HG02588 (cell line): ENCODE measurements around the gene NR2F1-AS1.

Experiments used
- ATAC-seq: cut with Tn5 transposase; IDR thresholded peaks from one replicate; pipeline ENCODE4 v1.9.1; 2021; ENCODE audit warnings: mild to moderate bottlenecking, moderate library complexity; ENCODE audit not compliant: unreplicated experiment

NR2F1-AS1 gene

DNA sequence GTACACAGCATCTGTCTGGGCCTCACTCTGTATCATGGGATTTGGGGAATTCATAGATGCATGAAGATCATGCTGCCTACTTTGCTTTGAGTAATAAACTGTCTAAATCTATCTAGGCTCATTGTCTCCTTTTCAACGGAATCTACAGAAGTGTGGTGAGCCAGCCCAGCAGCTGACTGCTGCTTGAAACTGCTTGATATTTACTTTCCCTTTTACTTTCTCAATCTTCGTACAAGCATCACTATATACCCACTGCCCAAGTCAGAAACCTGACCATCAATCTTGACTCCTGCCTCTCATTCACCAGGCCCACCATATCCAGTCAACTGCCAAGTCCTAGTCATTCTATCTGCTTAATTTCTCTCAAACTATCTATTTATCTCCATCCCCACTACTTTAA, 142.9 kb downstream of the NR2F1-AS1 start:
- ATAC-seq: no peak

DNA sequence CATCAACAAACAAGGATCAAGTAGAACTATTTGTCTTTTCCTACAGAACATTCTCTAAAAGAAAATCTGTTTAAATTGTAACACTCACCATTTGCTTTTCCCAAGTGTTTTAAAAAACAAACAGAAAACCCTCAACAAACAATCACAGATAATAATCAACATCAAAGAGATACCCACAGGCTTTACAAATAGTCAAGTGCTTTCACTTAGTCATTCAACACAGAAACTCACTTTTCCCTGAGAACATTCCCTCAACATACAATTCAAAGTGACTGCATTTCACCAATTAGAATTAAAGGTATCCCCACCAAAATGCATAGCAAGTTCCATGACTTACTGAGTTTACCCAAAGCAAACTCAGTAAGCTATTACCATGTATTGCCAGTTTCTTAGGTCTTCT, 144.9 kb downstream of the NR2F1-AS1 start:
- ATAC-seq: no peak

DNA sequence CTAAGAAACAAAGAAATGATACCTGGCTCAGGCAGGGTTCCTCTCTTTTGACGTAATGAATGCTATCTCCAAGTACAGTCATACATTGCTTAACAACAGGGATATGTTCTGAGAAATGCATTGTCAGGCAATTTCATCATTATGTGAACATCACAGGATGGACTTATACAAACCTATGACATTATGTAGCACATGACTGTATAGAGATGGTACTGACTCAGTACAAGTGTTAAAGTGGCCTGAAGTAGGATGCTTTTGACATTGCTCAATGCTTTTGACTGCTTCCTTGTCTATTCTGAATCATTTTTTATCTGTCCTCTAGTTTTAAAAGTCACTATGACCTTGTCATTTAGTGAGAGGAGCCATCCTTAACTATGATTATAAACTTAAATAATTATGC, 147.6 kb downstream of the NR2F1-AS1 start:
- ATAC-seq: no peak

DNA sequence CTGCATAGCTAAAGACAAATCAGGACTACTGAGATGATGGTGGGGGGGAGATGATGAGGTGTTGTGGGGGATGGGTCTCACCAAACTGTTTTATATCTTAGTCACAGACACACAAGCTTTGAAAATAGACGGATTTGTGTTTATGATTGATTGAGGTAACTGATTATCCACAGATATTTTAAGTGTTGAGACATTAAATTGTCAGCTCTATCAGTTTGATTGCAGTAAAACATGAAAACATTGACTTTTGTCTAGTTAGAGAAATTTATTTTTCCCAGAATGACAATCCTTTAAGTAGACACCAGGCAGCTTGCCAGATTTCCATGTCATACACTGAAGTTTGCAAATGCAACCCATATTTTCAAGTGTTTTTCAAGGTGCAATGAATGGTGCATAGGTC, 149.8 kb downstream of the NR2F1-AS1 start:
- ATAC-seq: no peak

DNA sequence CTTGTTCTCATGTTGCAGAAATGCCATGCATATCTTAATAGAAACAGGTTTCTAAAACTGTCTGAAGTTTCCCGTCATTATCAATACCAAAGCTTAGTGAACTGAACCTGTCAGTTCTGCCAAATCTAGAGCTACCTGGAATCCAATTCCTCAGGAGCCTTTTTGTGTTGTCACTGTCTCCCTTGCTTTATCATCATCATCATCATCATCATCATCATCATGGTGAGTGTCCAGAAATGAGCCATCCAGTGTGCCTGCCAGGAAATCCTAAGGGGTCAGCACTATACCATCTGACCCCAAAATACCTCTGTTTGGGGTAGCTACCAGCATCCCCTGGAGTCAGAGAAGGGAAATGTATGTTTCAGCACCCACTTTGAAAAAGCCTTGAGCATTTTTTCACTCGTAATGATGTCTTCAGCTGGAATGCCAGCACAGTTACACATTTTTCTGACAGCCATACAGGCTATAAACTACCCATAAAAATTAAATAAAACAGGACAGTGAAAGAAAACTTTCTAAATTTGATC, 150.3 kb downstream of the NR2F1-AS1 start:
- ATAC-seq: no peak

GRCh38 chr5:93430118-93430517, 150.9 kb downstream of the NR2F1-AS1 start:
- ATAC-seq: no peak

- ATAC-seq: no peak
Observed at GRCh38 chr5:93428868-93429267, 152.2 kb downstream of the NR2F1-AS1 start.

DNA sequence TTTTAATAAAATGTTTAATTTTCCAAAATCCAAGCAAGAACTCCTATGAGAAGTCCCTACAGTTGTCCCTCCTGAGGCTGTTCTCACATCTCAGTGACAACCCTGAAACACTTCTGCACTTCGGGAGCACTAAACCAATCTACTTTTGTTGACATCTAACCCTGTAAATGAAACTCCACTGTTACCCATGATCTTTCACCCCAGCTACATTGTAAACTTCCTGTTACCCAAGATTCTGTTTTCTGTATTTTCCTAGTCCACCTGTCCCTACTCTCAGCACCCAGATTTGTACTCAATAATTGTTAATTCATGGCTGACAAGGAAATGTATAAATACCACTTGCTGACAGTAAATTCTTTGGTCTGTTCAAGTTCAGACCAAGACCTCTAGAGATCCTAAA, 153.7 kb downstream of the NR2F1-AS1 start:
- no peak for ATAC-seq

- ATAC-seq: no peak
Observed at GRCh38 chr5:93425096-93425495, 155.9 kb downstream of the NR2F1-AS1 start.

GRCh38 chr5:93423300-93423699, 157.7 kb downstream of the NR2F1-AS1 start:
- no peak for ATAC-seq

DNA sequence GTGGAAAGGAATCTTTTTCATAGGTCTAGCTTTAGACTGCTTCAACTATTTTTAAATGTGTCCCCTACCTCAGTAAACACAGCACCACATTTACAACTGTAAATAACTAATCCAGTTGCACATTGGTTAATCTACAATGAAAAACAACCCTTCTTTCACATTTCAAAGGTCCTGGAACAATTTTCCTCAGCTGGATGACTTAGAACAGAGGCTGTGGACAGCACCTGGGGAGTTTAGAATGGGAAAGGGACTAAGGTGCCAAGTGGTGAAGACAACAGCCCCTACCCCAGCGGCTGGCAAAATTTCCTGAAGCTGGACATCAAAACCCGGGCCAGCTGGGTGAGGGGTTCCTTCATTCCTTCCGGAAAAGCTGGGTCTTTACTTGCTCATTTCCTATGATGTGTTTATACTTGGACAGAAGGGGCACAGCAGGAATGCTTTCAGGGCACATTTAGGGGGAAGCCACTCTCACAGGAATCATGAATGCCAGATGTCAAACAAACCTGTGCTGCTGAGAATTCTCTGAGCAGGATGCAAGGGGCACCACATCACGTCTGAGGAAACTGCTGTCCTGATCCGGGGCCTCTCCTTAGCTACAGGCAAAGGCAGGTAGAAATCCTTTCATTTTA, 158.3 kb downstream of the NR2F1-AS1 start:
- no peak for ATAC-seq

- no peak for ATAC-seq
Observed at GRCh38 chr5:93421987-93422401, 159.0 kb downstream of the NR2F1-AS1 start.

DNA sequence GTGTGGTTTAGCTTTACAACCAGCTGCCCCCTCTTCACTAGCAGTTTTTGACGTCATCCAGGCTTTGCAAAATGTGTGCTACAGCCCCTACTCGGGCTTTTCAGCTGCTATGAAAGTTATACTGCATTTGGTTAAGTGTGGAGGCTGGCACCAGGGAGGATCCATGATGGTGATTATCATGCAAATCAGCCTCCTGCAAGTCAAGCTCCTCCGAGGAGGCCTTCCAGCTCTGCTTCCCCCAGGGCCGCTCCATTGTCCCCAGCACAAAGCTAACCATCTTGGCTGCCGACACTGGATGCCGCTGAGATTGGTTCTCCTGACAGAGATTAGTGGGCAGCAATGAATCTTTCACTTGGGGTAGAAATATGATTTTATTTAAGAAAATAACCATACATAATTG, 159.6 kb downstream of the NR2F1-AS1 start:
- ATAC-seq: no peak

GRCh38 chr5:93417490-93417889, 163.5 kb downstream of the NR2F1-AS1 start:
- no peak for ATAC-seq

DNA sequence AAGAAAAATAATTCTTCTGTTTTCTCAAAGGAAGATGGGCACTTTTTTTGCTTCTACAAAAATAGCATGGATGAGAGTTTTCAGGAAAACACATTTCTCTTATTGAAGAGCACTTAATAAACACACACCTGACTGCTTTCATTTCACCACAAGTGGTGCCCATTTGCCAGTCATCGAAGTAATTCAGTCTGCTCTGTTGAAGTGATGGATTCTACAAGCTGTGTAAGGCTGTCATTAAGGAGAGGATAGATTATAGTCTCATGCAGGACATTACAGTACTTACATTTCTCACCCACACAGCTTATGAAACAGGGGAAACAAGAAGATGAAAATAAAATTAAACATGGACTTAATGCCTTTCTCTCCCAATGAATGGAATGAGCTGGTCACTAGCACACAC, 165.2 kb downstream of the NR2F1-AS1 start:
- no peak for ATAC-seq

DNA sequence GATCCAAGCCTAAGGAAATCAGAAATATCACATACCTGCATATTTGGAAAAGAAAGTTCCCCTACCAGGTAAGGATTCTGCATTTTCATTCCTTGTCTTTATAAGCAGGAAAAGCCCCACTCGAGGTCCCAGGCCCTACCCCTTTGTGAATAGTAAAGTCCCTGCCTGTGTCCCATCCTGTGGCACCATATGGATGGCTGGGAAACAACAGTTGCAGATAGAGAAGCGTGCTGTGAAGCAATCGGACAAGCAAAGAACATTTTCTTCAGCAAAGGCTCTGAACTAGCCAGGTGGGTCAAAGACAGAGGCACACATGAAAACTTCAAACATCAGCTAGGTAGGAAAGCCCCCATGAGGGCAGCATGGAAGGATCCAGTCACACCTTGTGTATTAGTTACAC, 169.3 kb downstream of the NR2F1-AS1 start:
- ATAC-seq: no peak

DNA sequence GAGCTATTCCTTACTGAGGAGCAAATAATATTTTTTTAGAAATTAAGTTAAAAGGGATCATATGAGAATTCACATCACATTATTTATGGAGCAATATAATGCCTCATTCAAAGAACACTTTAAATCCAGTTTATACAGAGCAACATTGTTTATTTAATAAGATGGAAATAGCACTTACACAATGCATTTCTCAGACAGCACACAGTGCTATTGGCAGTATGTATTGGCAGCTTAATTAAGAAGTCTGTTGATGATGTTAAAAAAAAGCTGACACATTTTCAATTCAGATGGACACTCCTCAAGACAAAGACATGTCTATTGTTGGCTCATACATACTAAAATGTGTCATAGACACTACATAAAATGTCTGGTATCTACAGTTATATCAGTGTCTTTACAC, 171.3 kb downstream of the NR2F1-AS1 start:
- ATAC-seq: no peak

DNA sequence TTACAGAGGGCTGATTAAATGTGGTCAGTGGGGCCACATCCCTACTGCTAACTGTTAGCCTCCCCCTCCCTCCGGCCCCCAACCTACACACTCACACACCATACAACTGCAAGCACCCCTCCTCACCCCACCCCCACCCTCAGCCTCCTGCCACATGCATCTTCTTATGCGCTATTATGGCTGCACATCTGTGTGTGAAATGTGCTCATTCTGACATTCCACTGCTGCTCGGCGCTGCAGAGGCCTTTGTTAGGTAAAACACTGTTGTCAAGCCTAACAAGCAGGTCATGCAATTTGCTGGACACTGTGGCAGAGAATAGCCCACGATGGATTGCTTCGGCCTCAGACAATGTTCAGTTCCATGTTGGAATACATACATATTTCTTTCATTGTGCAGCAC, 173.6 kb downstream of the NR2F1-AS1 start:
- no peak for ATAC-seq

DNA sequence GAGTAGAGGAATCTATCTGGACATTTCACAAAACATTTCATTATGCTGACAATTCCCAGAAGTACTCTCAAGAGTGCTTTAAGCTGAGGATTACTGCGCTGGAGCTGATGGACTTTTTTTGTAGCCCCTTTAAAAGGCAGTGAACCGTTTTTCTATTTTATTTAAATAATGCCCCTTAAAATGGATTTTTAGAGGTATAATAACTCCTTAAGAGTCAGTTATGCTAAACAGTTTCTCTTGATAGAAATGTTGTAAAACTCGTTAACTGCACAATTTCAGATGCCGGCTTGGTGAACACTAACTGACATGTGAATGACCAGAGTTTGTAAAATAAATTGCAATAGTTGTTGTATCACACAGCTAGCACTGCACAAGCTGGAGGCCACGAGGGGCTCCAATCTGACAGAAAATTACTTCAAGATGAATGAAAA, 174.0 kb downstream of the NR2F1-AS1 start:
- no peak for ATAC-seq

DNA sequence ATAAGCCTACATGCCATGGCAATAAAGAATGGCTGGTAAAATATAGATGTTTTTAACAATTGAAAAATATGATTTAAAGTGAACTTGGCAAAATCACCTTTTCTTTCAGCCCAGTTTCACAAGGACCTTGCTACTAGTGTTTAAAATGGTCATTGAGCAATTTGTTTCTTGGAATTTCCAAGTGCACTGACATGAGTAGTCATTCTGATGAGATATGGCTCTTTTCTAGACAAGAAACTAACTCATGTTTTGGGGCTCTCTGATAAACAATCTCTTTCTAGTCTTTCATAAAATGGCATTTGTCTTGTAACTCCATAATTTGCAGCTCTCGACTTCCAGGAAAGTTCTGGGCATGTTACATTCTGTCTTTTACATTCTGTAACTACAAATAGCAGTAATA, 176.8 kb downstream of the NR2F1-AS1 start:
- ATAC-seq: no peak

DNA sequence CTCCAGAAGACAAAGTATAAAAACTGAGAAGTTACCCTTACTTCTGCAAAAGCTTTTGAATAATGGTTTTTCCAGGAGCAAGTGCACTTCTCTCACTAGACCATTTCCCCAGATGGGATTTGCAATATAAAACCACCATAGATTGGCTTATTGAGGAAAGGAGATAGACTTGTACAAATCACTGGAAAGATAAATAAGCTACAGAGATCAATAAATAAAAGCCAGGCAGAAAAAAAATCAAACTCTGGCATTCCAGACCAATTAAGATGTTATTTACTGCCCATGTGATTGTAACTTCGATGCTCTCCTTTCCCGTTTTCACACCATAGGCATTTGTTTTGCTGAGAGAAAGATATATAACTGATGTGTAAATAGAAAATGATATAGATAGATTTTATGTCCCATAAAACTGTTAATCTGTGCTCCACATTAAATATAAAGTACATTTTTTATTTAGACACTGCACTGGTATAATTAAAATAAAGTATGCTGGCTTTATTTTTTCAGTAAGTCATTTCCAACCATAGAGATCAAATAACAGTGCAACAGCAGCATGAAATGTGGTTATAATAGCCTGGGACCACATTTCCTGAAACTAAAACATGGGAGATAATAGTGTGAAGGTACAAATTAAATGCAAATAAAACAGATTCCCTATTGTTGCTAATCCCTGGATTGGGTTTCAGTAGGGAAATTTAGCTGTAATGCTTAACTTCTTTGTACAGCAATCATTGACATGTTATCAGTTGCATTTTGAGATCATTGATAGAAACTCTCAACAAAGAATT, 177.7 kb downstream of the NR2F1-AS1 start:
- ATAC-seq: no peak

DNA sequence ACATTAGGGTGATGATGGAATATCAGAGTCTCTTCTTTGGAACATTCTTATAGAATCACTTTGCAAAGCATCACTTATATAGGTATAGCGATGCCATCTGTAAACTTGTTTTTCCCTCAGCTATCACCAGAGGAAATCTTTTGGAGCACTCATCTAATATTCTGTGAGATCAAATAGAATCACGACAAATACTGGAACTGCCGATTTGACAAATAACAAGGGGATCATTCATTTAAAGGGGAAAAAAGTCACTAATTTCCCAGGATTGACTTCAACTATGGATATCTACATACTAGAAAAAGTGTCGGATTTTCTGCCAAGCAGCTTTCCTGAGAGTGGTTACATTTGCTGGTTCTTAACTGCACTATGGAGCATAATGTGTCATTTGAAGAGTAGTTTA, 178.6 kb downstream of the NR2F1-AS1 start:
- ATAC-seq: no peak
